Measurements from ENCODE around the gene C3.

DNA sequence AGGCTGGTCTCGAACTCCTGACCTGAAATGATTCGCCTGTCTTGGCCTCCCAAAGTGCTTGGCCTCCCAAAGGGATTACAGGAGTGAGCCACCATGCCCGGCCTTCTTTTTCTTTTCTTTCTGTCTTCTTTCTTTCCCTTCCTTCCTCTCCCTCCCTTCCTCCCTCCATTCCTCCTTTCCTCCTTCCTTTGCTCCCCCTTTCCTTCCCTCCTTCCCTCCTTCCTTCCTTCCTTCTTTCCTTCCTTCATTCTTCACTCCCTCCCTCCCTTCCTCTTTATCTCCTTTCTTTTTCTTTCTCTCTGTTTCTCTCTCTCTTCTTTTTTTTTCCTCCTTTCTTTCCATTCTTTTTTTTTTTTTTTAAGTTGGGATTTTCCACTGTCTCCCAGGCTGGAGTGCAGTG, 12.1 kb downstream of the C3 start:
- TF ChIP-seq, protein P1, sequence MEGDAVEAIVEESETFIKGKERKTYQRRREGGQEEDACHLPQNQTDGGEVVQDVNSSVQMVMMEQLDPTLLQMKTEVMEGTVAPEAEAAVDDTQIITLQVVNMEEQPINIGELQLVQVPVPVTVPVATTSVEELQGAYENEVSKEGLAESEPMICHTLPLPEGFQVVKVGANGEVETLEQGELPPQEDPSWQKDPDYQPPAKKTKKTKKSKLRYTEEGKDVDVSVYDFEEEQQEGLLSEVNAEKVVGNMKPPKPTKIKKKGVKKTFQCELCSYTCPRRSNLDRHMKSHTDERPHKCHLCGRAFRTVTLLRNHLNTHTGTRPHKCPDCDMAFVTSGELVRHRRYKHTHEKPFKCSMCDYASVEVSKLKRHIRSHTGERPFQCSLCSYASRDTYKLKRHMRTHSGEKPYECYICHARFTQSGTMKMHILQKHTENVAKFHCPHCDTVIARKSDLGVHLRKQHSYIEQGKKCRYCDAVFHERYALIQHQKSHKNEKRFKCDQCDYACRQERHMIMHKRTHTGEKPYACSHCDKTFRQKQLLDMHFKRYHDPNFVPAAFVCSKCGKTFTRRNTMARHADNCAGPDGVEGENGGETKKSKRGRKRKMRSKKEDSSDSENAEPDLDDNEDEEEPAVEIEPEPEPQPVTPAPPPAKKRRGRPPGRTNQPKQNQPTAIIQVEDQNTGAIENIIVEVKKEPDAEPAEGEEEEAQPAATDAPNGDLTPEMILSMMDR (IDR thresholded peaks at IDR 0.05): no peak
- no peak for TF ChIP-seq EZH2phosphoT487 (IDR thresholded peaks at IDR 0.05)
